Tibial nerve (tissue), 4 donors: ENCODE measurements around the gene GUF1.

Experiments used
- CTCF ChIP-seq, 5 experiments: fragments of 200-600 bp in 3 of 5; fragments of 450-650 bp in 2 of 5; sonication (generic) in 3 of 5; IDR thresholded peaks; one replicate each; pipeline ENCODE4 v1.5.1; 2016 to 2019; ENCODE audit warnings: antibody characterized with exemption in 5 of 5, mild to moderate bottlenecking in 3 of 5, moderate library complexity in 2 of 5
- EP300 ChIP-seq, 2 donors: sonication (generic); formaldehyde crosslinking; IDR thresholded peaks; one replicate each; pipeline ENCODE4 v1.6.1; 2017; ENCODE audit warnings: antibody characterized with exemption in 2 of 2, mild to moderate bottlenecking in 1 of 2
- POLR2A ChIP-seq, 2 donors: fragments of 450-650 bp; IDR thresholded peaks; one replicate each; pipeline ENCODE4 v1.6.1; 2017; ENCODE audit warnings: antibody characterized with exemption in 2 of 2, mild to moderate bottlenecking in 2 of 2, moderate library complexity in 2 of 2

GRCh38 chr4:44725166-44725565 lies 46.9 kb downstream of the GUF1 start:
- TF ChIP-seq CTCF (IDR thresholded peaks at IDR 0.05) (no peak), POLR2A (IDR thresholded peaks at IDR 0.05) (no peak), EP300 (IDR thresholded peaks at IDR 0.05) (no peak)
